Hematopoietic multipotent progenitor cell treated with erythropoietin and hydrocortisone succinate and interleukin-3 and kit ligand, for 4 days (in vitro differentiated cells): ENCODE data around the gene COL27A1.
A peak's percentile ranks its signal among the peaks of the same experiment; 100 is the strongest.

Experiments used
- DNase-seq: peaks from one replicate; pipeline ENCODE4 v3.0.0-alpha.2; 2015

COL27A1 gene

DNA sequence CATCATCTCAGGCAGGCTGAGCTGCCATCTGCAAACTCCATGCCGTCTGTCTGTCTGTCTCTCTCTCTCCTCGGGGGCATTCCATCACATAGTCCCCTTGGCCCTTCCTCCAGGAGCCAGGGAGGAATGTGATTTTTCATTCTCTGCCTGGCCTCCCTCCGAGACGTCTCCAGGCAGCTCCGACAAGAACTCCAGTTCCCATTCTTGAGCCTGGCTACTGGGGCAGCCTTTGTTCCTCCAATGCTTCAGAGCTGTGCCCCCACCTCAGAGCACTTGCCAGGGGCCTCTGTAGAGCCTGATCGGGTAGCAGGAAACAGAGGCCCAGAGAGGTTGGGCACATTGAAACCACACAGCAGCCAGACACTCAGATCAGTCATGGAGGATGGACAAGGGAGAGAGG is 74.0 kb downstream of the COL27A1 start:
- DNase-seq: no peak

DNA sequence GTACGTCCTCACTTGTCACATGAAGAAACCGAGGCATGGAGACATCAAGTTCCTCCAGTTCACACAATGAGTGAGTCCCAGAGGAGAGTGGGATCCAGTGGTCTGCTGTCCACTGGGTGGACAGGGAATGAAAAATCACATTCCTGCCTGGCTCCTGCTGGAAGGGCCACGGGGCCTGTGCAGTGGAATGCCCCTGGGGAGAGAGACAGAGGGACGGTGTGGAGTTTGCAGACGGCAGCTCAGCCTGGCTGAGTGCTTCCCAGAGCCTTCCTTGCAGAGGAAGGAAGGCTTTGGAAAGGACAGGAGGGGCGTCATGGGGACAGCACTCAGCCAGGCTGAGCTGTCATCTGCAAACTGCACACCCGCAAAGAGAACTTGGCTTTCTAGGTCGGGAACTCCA is 74.7 kb downstream of the COL27A1 start:
- no peak for DNase-seq

DNA sequence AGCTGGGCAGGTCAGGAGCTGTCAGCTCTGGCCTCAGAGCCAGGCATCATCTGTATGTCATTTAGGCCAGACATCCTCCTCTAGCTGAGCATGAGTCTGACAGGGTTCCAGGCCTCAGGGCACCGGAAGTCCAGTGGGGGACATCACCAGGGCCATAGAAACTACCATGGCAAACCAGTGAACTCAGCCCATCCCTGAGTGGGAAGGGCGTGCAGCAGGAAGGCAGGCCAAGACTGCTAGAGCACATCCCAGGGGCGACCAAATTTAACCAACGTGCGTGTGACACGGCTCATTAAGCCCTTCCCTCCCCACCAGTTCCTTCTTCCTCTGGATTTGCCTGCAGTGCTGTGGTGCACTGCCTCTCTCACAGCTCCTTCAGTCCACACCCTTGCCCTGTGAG is 75.9 kb downstream of the COL27A1 start:
- DNase-seq: no peak

DNA sequence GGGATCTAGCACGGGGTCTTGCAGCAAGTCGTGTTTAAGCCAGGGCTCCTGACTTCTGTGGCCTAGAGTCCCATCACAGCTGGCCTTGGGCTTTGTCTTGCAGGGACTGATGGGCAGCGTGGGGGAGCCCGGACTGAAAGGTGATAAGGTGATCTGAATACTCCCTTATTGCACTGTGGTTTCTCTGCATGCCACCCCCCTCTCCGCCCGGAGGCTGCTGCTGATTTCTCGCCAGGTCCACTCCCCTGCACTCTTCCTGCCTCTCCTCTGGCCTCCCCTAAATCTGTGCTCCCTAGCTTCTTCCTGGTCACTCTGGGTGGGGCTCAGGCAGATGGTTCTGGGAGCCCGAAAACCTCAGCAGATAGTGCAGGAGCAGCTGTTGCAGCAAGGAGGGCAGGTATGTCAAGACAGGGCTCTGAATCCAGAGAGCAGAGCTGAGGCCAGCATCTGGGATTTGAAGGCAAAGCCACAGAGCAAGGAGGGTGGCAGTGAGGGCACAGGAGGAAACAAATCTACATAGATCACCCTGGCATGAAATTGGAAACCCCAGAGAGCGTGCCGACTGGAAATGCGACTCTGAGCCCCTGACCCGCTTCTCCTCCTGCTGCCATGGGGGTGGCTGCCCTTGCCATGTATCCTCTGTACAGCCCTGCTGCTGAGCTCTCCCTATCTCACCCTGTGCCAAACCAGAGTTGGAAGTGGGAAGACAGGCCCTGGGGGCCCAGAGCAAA is 76.5 kb downstream of the COL27A1 start:
- DNase-seq: no peak

DNA sequence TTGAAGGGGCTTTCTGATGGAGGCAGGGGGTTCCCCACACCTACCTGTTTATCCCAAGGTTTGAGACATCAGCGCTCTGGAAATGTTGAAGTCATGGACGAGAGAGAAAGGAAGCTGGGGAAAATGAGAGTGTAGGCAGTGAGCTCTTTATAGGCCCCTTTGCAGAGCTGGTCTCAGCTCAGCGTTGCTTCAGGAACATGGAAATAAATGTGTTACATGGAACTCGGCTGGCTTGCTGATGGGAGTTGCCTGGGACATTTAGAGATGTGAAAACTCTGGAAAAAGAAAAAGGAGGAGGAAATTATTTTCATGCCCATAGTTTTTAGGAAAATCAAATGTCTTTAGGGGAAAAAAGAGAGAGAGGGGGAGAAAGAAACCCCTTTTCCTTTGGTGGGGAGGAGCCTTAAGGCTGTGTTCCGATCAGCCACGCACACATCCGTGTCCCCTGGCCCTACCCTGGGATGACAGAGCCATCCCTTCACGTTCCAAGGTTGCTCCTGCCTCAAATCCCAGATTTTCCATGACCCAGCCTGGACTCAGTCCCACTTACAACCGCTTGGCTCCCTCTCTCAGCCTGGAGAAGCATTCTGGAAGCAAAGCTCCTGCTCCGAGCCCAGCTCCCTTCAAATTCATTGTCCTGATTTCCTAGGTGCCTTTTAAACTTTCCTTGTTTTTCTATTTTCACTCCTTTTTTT is 78.3 kb downstream of the COL27A1 start:
- no peak for DNase-seq

- DNase-seq: peak; percentile 21
These were observed 79.8 kb downstream of the COL27A1 start for GRCh38 chr9:114235033-114235661.

DNA sequence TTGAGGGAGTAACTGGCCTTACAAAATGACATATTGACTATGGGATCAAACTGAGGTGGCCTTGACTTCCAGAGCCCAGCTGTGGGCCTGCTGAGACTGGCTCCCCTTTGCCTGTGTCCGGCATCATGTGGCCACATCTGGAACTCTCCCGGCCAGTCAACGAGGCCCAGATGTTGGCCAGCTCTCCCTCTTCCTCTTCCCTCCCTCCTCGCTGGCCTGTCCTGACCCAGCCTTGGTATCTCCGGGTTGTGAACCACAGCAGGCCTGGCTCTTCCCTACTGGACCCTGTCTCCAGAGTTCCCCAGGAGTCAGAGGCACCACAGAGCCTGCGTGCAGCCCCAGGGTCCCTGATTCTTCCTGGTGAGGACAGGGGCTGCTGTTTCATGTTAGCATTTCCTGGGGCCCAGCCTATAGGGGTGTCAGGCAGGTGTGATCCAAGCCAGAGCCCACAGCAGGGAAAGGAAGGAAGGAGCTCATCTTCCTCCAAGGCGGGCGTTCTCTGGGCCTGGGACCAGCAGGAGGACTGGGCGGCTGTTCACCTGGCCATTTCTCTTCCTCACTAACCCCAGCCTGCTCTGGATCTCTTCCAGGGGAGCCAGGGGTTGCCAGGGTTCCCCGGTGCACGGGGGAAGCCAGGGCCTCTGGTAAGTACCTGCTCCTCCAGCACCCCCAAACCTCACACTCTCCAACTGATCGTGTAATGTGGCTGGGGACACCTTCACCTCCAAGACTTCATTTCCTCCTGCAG is 81.2 kb downstream of the COL27A1 start:
- no peak for DNase-seq

- DNase-seq: no peak
These were observed 81.9 kb downstream of the COL27A1 start for GRCh38 chr9:114237247-114237646.

GRCh38 chr9:114237781-114238180 is 82.4 kb downstream of the COL27A1 start:
- no peak for DNase-seq

GRCh38 chr9:114238472-114238871 is 83.1 kb downstream of the COL27A1 start:
- DNase-seq: no peak

DNA sequence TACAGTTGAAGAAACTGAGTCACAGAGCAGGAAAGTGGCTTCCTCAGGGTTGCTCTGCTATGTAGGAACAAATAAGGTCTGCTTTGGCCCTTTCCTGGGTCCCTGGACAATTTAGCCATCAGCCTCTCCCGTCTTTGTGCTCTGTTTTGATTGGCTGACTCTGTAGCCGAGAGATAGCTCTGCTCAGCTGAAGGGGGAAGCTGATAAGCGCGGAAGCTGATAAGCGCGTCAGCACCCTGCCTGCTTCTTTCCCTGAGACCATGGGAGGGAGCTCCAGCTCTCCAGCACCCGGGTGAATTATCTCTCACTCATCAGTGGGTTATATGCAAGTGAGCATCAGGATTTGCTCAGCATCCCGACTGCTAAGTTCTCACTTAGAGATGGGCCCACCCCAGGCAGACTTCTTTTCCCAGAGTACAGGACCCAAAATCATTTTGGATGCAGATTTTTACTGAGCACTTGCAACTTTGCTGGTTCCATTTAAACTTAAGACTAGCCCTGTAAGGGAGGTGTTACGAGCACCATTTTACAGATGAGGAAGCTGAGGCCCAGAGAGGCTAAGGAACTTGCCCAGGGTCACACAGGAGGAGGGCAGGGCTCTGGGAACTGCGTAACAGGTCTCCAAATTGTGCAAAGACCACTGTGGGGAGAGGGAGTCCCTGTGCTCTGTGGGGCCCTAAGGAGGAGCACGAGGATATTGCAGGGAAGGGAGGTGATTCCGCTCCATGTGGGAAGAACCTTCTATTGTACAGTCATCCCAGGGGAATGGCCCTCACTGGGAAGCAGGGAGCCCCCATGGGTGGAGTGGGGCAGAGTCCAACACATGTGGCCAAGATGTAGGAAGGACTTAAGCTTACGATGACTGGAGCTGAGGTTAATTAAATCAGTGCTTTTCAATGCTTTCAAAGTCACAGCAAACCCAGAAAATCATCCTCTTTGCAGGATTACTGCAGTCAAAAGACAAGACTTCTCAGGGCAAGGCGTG is 83.8 kb downstream of the COL27A1 start:
- DNase-seq: peak; percentile 87

- DNase-seq: no peak
These were observed 84.9 kb downstream of the COL27A1 start for GRCh38 chr9:114240216-114240615.

GRCh38 chr9:114240647-114241558 is 85.6 kb downstream of the COL27A1 start:
- peak; percentile 48 for DNase-seq

DNA sequence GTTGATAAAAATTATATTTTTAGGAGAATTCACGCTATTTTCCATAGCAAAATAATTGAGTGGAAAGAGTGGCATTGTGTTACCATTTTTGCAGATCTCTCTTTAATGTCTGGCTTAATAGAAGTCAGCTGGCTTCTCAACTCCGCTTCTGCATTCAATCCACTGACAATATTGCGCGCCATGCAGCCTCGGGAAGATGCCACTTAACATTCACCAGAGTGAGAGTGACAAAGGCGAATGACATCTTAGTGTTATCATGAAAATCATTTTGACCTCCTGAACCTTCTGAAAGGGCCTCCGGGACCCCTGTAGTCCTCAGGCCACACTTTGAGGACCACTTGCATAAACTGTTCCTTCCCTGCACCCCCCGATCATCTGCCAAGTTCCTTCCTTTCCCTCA is 87.5 kb downstream of the COL27A1 start:
- no peak for DNase-seq

GRCh38 chr9:114243240-114243639 is 87.9 kb downstream of the COL27A1 start:
- no peak for DNase-seq

- no peak for DNase-seq
These were observed 89.2 kb downstream of the COL27A1 start for GRCh38 chr9:114244570-114244969.

GRCh38 chr9:114246558-114246957 is 91.2 kb downstream of the COL27A1 start:
- DNase-seq: no peak

DNA sequence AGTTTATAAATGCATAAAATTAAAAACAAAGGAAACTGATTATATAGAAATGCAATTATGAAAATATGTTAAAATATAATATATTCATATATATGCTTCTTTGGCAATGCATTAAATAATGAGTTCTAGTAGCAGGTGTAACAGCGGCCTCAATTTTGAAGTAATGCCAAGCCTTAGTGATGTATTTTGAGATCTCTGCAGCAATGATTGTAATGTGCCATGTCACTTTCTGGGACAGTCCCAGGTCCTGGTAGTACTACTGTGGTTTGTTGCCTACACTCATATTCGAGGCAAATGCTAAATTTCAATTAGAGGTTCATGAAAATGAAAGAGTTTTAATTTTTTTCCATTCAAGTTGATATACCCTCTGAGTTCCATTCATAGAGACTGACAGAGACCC is 91.7 kb downstream of the COL27A1 start:
- no peak for DNase-seq

- no peak for DNase-seq
These were observed 92.2 kb downstream of the COL27A1 start for GRCh38 chr9:114247491-114247890.

DNA sequence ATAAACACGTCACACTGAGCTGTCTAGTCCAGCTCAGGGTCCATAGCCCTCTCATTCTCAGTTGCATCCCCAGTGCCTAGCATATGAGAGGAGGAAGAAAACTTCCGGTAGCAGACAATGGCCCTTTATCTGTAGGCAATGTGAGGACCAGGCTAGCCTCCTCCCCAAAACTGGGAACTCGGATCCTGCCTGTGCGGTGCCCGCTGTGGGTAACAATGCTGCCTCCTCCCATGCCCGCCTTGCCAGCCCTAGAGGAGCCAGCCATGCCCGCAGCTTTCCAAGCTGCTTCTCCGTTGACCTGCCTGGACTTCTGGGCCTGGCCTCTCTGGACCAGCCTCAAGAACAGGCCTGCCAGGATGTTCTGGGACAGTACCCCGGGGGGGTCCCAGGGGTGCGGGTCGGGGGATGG is 93.0 kb downstream of the COL27A1 start:
- DNase-seq: no peak
